Measurements from ENCODE around the gene ASTN2. TPM values are rescaled to one million over a fixed set of nuclear protein-coding genes. Genes with fewer than 3 reads are reported as not detected.

Gene ASTN2
- total RNA-seq (2014; rRNA removed; shearing (Covaris generic)) (3.8 and 7.5 TPM in 2 replicates), polyA plus RNA-seq (2016; fragmentation: Nextera tagmentation; extraction: Ambion mirVana) (5.8 TPM in 2 replicates)

GRCh38 chr9:117414906-117415331, at the start of gene ASTN2:
Gene ASTN2, minus strand, starts transcription at chr9:117415057. Its CDS starts 119 bp downstream, at chr9:117414938.
- no peaks in the 10 kb centered on the region for H3K9me2 ChIP-seq (ENCODE audit: insufficient read depth)
- peak within 1 kb of the TSS; percentile 86 for H3K4me2 ChIP-seq (ENCODE audit: unreplicated experiment)
- no peaks in the 10 kb centered on the region for H3K36me3 ChIP-seq (ENCODE audit: low read depth)
- H3K4me1 ChIP-seq (ENCODE audit: insufficient read depth) = no peaks in the 10 kb centered on the region
- no peaks in the 10 kb centered on the region for H3K9me3 ChIP-seq (ENCODE audit: low read depth)
- TF ChIP-seq EZH2phosphoT487 (IDR thresholded peaks at IDR 0.05; ENCODE audit: insufficient read depth, low read depth) (no peak), EZH2 (IDR thresholded peaks at IDR 0.05; ENCODE audit: insufficient read depth, poor library complexity, severe bottlenecking) (no peak)
- in situ Hi-C loops (cut with MboI) = no loop called here
- no peak within 1 kb of the TSS for H3K9ac ChIP-seq
- H3K4me3 ChIP-seq = peak within 1 kb of the TSS; percentile 62
- H3F3A ChIP-seq (ENCODE audit: insufficient read depth) = no peaks in the 10 kb centered on the region
- 0 to 2% methylated on average over 3 to 35 of the region's 48 CpGs for WGBS, 2 experiments (ENCODE audit: low coverage in 1 of 2, low lambda C conversion rate in 2 of 2, missing lambda C conversion rate in 2 of 2)
- H4K20me1 ChIP-seq (ENCODE audit: insufficient read depth) = no peaks in the 10 kb centered on the region
- H3K27me3 ChIP-seq (replicated peaks; ENCODE audit: insufficient read depth) = peaks cover 52% of the 10 kb centered on the region
- no peaks in the 10 kb centered on the region for H3K79me2 ChIP-seq (ENCODE audit: insufficient read depth)
- no peak within 1 kb of the TSS for H3K27ac ChIP-seq
- 0 out of 2 replicates have a peak within 1 kb of the TSS, but pooled peaks have one; percentile 56 for H2AFZ ChIP-seq
- no peak for DNase-seq

- DNase-seq = no peak
- Histone ChIP-seq H3F3A (ENCODE audit: insufficient read depth) (no peaks in the 10 kb centered on the region), H3K36me3 (ENCODE audit: low read depth) (no peaks in the 10 kb centered on the region), H3K27ac (no peak overlapping the region), H3K79me2 (ENCODE audit: insufficient read depth) (no peaks in the 10 kb centered on the region), H3K9me2 (ENCODE audit: insufficient read depth) (0 out of 2 replicates have a peak, but pooled peaks cover 4% of the 10 kb centered on the region), H3K4me3 (no peak overlapping the region), H3K9me3 (ENCODE audit: low read depth) (no peaks in the 10 kb centered on the region), H4K20me1 (ENCODE audit: insufficient read depth) (no peaks in the 10 kb centered on the region), H2AFZ (no peak overlapping the region), H3K4me2 (ENCODE audit: unreplicated experiment) (no peak overlapping the region), H3K4me1 (ENCODE audit: insufficient read depth) (no peaks in the 10 kb centered on the region), H3K9ac (no peak overlapping the region), H3K27me3 (replicated peaks; ENCODE audit: insufficient read depth) (no peaks in the 10 kb centered on the region)
- 4 to 8% methylated on average over 4 of the region's 4 CpGs for WGBS, 2 experiments (ENCODE audit: low coverage in 1 of 2, low lambda C conversion rate in 2 of 2, missing lambda C conversion rate in 2 of 2)
- no peak for TF ChIP-seq EZH2 (IDR thresholded peaks at IDR 0.05; ENCODE audit: insufficient read depth, poor library complexity, severe bottlenecking)
- TF ChIP-seq EZH2phosphoT487 (IDR thresholded peaks at IDR 0.05; ENCODE audit: insufficient read depth, low read depth) = no peak
- in situ Hi-C loops (cut with MboI) = no loop called here
These were observed 48.0 kb upstream of the ASTN2 start for GRCh38 chr9:117462861-117463260.

GRCh38 chr9:117461386-117461785, 46.5 kb upstream of the ASTN2 start:
- TF ChIP-seq EZH2phosphoT487 (IDR thresholded peaks at IDR 0.05; ENCODE audit: insufficient read depth, low read depth) = no peak
- Histone ChIP-seq H3K9me3 (ENCODE audit: low read depth) (no peaks in the 10 kb centered on the region), H4K20me1 (ENCODE audit: insufficient read depth) (no peaks in the 10 kb centered on the region), H3K4me1 (ENCODE audit: insufficient read depth) (no peaks in the 10 kb centered on the region), H3K9me2 (ENCODE audit: insufficient read depth) (0 out of 2 replicates have a peak, but pooled peaks cover 4% of the 10 kb centered on the region), H3K4me2 (ENCODE audit: unreplicated experiment) (no peak overlapping the region), H3K4me3 (no peak overlapping the region), H3K27me3 (replicated peaks; ENCODE audit: insufficient read depth) (no peaks in the 10 kb centered on the region), H3K79me2 (ENCODE audit: insufficient read depth) (no peaks in the 10 kb centered on the region), H3K36me3 (ENCODE audit: low read depth) (no peaks in the 10 kb centered on the region), H2AFZ (no peak overlapping the region), H3F3A (ENCODE audit: insufficient read depth) (no peaks in the 10 kb centered on the region), H3K9ac (no peak overlapping the region), H3K27ac (no peak overlapping the region)
- 28 to 43% methylated on average over 3 of the region's 3 CpGs for WGBS, 2 experiments (ENCODE audit: low coverage in 1 of 2, low lambda C conversion rate in 2 of 2, missing lambda C conversion rate in 2 of 2)
- DNase-seq = no peak
- in situ Hi-C loops (cut with MboI) = no loop called here

GRCh38 chr9:117460743-117461142, 45.9 kb upstream of the ASTN2 start:
- Histone ChIP-seq H3K4me1 (ENCODE audit: insufficient read depth) (no peaks in the 10 kb centered on the region), H3K9ac (no peak overlapping the region), H3K27ac (no peak overlapping the region), H3K36me3 (ENCODE audit: low read depth) (no peaks in the 10 kb centered on the region), H3K9me2 (ENCODE audit: insufficient read depth) (0 out of 2 replicates have a peak, but pooled peaks cover 4% of the 10 kb centered on the region), H3F3A (ENCODE audit: insufficient read depth) (no peaks in the 10 kb centered on the region), H3K4me2 (ENCODE audit: unreplicated experiment) (no peak overlapping the region), H3K27me3 (replicated peaks; ENCODE audit: insufficient read depth) (no peaks in the 10 kb centered on the region), H4K20me1 (ENCODE audit: insufficient read depth) (no peaks in the 10 kb centered on the region), H3K9me3 (ENCODE audit: low read depth) (no peaks in the 10 kb centered on the region), H3K4me3 (no peak overlapping the region), H2AFZ (no peak overlapping the region), H3K79me2 (ENCODE audit: insufficient read depth) (no peaks in the 10 kb centered on the region)
- DNase-seq = no peak
- 33 to 41% methylated on average over 3 of the region's 3 CpGs for WGBS, 2 experiments (ENCODE audit: low coverage in 1 of 2, low lambda C conversion rate in 2 of 2, missing lambda C conversion rate in 2 of 2)
- TF ChIP-seq EZH2phosphoT487 (IDR thresholded peaks at IDR 0.05; ENCODE audit: insufficient read depth, low read depth) = no peak
- TF ChIP-seq EZH2 (IDR thresholded peaks at IDR 0.05; ENCODE audit: insufficient read depth, poor library complexity, severe bottlenecking) = no peak
- in situ Hi-C loops (cut with MboI) = no loop called here

- Histone ChIP-seq H3K4me1 (ENCODE audit: insufficient read depth) (no peaks in the 10 kb centered on the region), H3K9ac (no peak overlapping the region), H4K20me1 (ENCODE audit: insufficient read depth) (no peaks in the 10 kb centered on the region), H3K9me2 (ENCODE audit: insufficient read depth) (0 out of 2 replicates have a peak, but pooled peaks cover 4% of the 10 kb centered on the region), H3F3A (ENCODE audit: insufficient read depth) (no peaks in the 10 kb centered on the region), H2AFZ (no peak overlapping the region), H3K4me2 (ENCODE audit: unreplicated experiment) (no peak overlapping the region), H3K27ac (no peak overlapping the region), H3K36me3 (ENCODE audit: low read depth) (no peaks in the 10 kb centered on the region), H3K4me3 (no peak overlapping the region), H3K9me3 (ENCODE audit: low read depth) (no peaks in the 10 kb centered on the region), H3K27me3 (replicated peaks; ENCODE audit: insufficient read depth) (no peaks in the 10 kb centered on the region), H3K79me2 (ENCODE audit: insufficient read depth) (no peaks in the 10 kb centered on the region)
- TF ChIP-seq EZH2phosphoT487 (IDR thresholded peaks at IDR 0.05; ENCODE audit: insufficient read depth, low read depth) = no peak
- no peak for TF ChIP-seq EZH2 (IDR thresholded peaks at IDR 0.05; ENCODE audit: insufficient read depth, poor library complexity, severe bottlenecking)
- in situ Hi-C loops (cut with MboI) = no loop called here
- DNase-seq = no peak
These were observed 45.1 kb upstream of the ASTN2 start for GRCh38 chr9:117459913-117460312.

Data from GM23248 (cell line).